Astrocyte (in vitro differentiated cells and primary cell): ENCODE data around the gene MYO5B. TPM values are rescaled to one million over a fixed set of nuclear protein-coding genes. Genes with fewer than 3 reads are reported as not detected.
A peak's percentile ranks its signal among the peaks of the same experiment; 100 is the strongest.

Experiments used
- DNase-seq: peaks from one replicate; pipeline ENCODE4 v3.0.0-alpha.2; 2010; ENCODE audit warnings: low read depth
- FAIRE-seq: peaks from 2 replicates; lab custom pipeline; 2011; peaks lifted over from hg19 to GRCh38; lab: Jason Lieb, UNC
- H2AFZ ChIP-seq: 2 replicates; pipeline ENCODE4 v1.6.0; 2012; ENCODE audit warnings: low read depth, low read length, inconsistent platforms
- H3K27ac ChIP-seq: 2 replicates; pipeline ENCODE4 v1.5.1; 2011; ENCODE audit warnings: low read depth, low read length, inconsistent platforms
- H3K27me3 ChIP-seq: 2 replicates; pipeline ENCODE4 v1.6.0; 2011; ENCODE audit warnings: low read length, inconsistent platforms; ENCODE audit not compliant: insufficient read depth
- H3K36me3 ChIP-seq: 2 replicates; pipeline ENCODE4 v1.5.1; 2011; ENCODE audit warnings: low read length, inconsistent platforms; ENCODE audit not compliant: insufficient read depth
- H3K4me1 ChIP-seq: 2 replicates; pipeline ENCODE4 v1.5.1; 2011; ENCODE audit warnings: low read length, inconsistent platforms; ENCODE audit not compliant: insufficient read depth
- H3K4me2 ChIP-seq: 2 replicates; pipeline ENCODE4 v1.6.0; 2012; ENCODE audit warnings: low read length, inconsistent platforms
- H3K4me3 ChIP-seq: 2 replicates; pipeline ENCODE4 v1.5.1; 2011; ENCODE audit warnings: low read depth, mild to moderate bottlenecking, low read length, inconsistent platforms; ENCODE audit not compliant: insufficient read depth
- H3K79me2 ChIP-seq: 2 replicates; pipeline ENCODE4 v1.6.0; 2012; ENCODE audit warnings: mild to moderate bottlenecking, low read length, inconsistent platforms; ENCODE audit not compliant: insufficient read depth
- H3K9ac ChIP-seq: 2 replicates; pipeline ENCODE4 v1.6.0; 2012; ENCODE audit warnings: mild to moderate bottlenecking, low read length, inconsistent platforms
- H3K9me3 ChIP-seq: 2 replicates; pipeline ENCODE4 v1.5.1; 2012; ENCODE audit warnings: low read depth, mild to moderate bottlenecking, low read length, inconsistent platforms; ENCODE audit not compliant: insufficient read depth
- H4K20me1 ChIP-seq: 2 replicates; pipeline ENCODE4 v1.6.0; 2012; ENCODE audit warnings: low read length, inconsistent platforms; ENCODE audit not compliant: insufficient read depth
- H3K27ac Mint-ChIP-seq: one replicate; pipeline ENCODE4 v1.8.0; 2021; ENCODE audit warnings: mild to moderate bottlenecking, mixed read lengths; ENCODE audit not compliant: unreplicated experiment
- H3K27me3 Mint-ChIP-seq: one replicate; pipeline ENCODE4 v1.8.0; 2021; ENCODE audit warnings: low read depth, mixed read lengths; ENCODE audit not compliant: unreplicated experiment
- H3K36me3 Mint-ChIP-seq: one replicate; pipeline ENCODE4 v1.8.0; 2021; ENCODE audit warnings: low read depth, mixed read lengths; ENCODE audit not compliant: unreplicated experiment
- H3K4me1 Mint-ChIP-seq: one replicate; pipeline ENCODE4 v1.8.0; 2021; ENCODE audit warnings: low read depth, mixed read lengths; ENCODE audit not compliant: unreplicated experiment
- H3K4me3 Mint-ChIP-seq: one replicate; pipeline ENCODE4 v1.8.0; 2021; ENCODE audit warnings: mild to moderate bottlenecking, moderate library complexity, mixed read lengths; ENCODE audit not compliant: unreplicated experiment
- H3K9me3 Mint-ChIP-seq: one replicate; pipeline ENCODE4 v1.8.0; 2021; ENCODE audit warnings: mild to moderate bottlenecking, mixed read lengths; ENCODE audit not compliant: unreplicated experiment
- CTCF ChIP-seq: IDR thresholded peaks from 2 replicates; pipeline ENCODE4 v1.5.1; 2011; ENCODE audit warnings: low read depth, mild to moderate bottlenecking, inconsistent platforms, low read length, moderate library complexity; ENCODE audit not compliant: insufficient read depth
- EZH2 ChIP-seq: IDR thresholded peaks from 2 replicates; pipeline ENCODE4 v1.6.1; 2012; ENCODE audit warnings: mild to moderate bottlenecking, low read length, inconsistent platforms; ENCODE audit not compliant: insufficient read depth
- total RNA-seq: library from RNA; stranded (reverse); gene quantifications from 2 replicates; pipeline ENCODE4 v1.2.1, GENCODE V29; 2021

The MYO5B gene
- total RNA-seq, 1 donor from 2014 or later: 8.3 TPM

GRCh38 chr18:50127516-50128210, 67.3 kb downstream of the MYO5B start:
- Histone ChIP-seq H3K79me2 (no peaks in the 10 kb centered on the region), H2AFZ (no peak overlapping the region), H4K20me1 (no peaks in the 10 kb centered on the region), H3K36me3 (no peaks in the 10 kb centered on the region), H3K4me2 (no peak overlapping the region), H3K9me3 (no peaks in the 10 kb centered on the region), H3K4me1 (no peaks in the 10 kb centered on the region), H3K27me3 (peaks cover 6% of the 10 kb centered on the region), H3K9ac (no peak overlapping the region), H3K27ac (no peak overlapping the region), H3K4me3 (no peak overlapping the region)
- Mint-ChIP-seq H3K4me3 (no peak overlapping the region), H3K27me3 (no peaks in the 10 kb centered on the region), H3K9me3 (no peaks in the 10 kb centered on the region), H3K27ac (no peak overlapping the region), H3K4me1 (peaks cover 33% of the 10 kb centered on the region), H3K36me3 (no peaks in the 10 kb centered on the region)
- TF ChIP-seq CTCF: no peak
- no peak for TF ChIP-seq EZH2
- FAIRE-seq (no peak), DNase-seq (peak; percentile 13)

- Mint-ChIP-seq H3K27me3 (no peaks in the 10 kb centered on the region), H3K4me3 (no peak overlapping the region), H3K9me3 (peaks cover 1% of the 10 kb centered on the region), H3K27ac (peak overlapping the region; percentile 21), H3K4me1 (peaks cover 31% of the 10 kb centered on the region), H3K36me3 (peaks cover 2% of the 10 kb centered on the region)
- H3K4me3 ChIP-seq: no peak overlapping the region
- H3K9me3 ChIP-seq: no peaks in the 10 kb centered on the region
- no peaks in the 10 kb centered on the region for H4K20me1 ChIP-seq
- FAIRE-seq (no peak), DNase-seq (no peak)
- H3K4me1 ChIP-seq: no peaks in the 10 kb centered on the region
- H3K4me2 ChIP-seq: no peak overlapping the region
- TF ChIP-seq CTCF (no peak), EZH2 (no peak)
- no peak overlapping the region for H3K9ac ChIP-seq
- H3K27ac ChIP-seq: no peak overlapping the region
- no peak overlapping the region for H2AFZ ChIP-seq
- H3K36me3 ChIP-seq: no peaks in the 10 kb centered on the region
- H3K79me2 ChIP-seq: no peaks in the 10 kb centered on the region
- H3K27me3 ChIP-seq: peaks cover 3% of the 10 kb centered on the region
Measured at GRCh38 chr18:50126471-50126870, 68.5 kb downstream of the MYO5B start.

GRCh38 chr18:50125456-50125855, 69.5 kb downstream of the MYO5B start:
- DNase-seq: no peak
- H3K27ac Mint-ChIP-seq: peak overlapping the region; percentile 22
- H3K27me3 Mint-ChIP-seq: no peaks in the 10 kb centered on the region
- Histone ChIP-seq H3K9me3 (no peaks in the 10 kb centered on the region), H3K4me1 (no peaks in the 10 kb centered on the region), H3K4me3 (no peak overlapping the region), H3K79me2 (no peaks in the 10 kb centered on the region), H2AFZ (no peak overlapping the region), H3K9ac (no peak overlapping the region), H4K20me1 (no peaks in the 10 kb centered on the region), H3K27me3 (peaks cover 3% of the 10 kb centered on the region), H3K4me2 (no peak overlapping the region), H3K36me3 (no peaks in the 10 kb centered on the region), H3K27ac (no peak overlapping the region)
- H3K9me3 Mint-ChIP-seq: peaks cover 1% of the 10 kb centered on the region
- TF ChIP-seq CTCF (no peak), EZH2 (no peak)
- H3K4me3 Mint-ChIP-seq: no peak overlapping the region
- peaks cover 25% of the 10 kb centered on the region for H3K4me1 Mint-ChIP-seq
- no peak for FAIRE-seq
- H3K36me3 Mint-ChIP-seq: peaks cover 2% of the 10 kb centered on the region
